Keratinocyte (primary cell): ENCODE results near the gene SRRD. TPM values are rescaled to one million over a fixed set of nuclear protein-coding genes. Genes with fewer than 3 reads are reported as not detected.

Source experiments
- DNase-seq: peaks from one replicate; pipeline ENCODE4 v3.0.0-alpha.2; 2011; ENCODE audit warnings: low read depth, missing footprints, low spot score
- FAIRE-seq: peaks from 2 replicates; lab custom pipeline; 2011; peaks lifted over from hg19 to GRCh38; lab: Jason Lieb, UNC
- H2AFZ ChIP-seq: 2 replicates; pipeline ENCODE4 v1.6.0; 2012; ENCODE audit warnings: low read length, control low read depth, inconsistent platforms; ENCODE audit not compliant: control insufficient read depth
- H3K27ac ChIP-seq: 2 replicates; pipeline ENCODE4 v1.5.1; 2011; ENCODE audit warnings: low read length; ENCODE audit not compliant: control insufficient read depth, insufficient read depth
- H3K27me3 ChIP-seq: 3 replicates; pipeline ENCODE4 v1.6.0; 2011; ENCODE audit warnings: low read length; ENCODE audit not compliant: control insufficient read depth, insufficient read depth; ENCODE audit errors: extremely low read depth
- H3K36me3 ChIP-seq, 2 experiments: 2 replicates in 1 of 2; 3 replicates in 1 of 2; pipeline ENCODE4 v1.5.1; 2011; ENCODE audit warnings: low read length in 2 of 2, mild to moderate bottlenecking in 1 of 2; ENCODE audit not compliant: control insufficient read depth in 2 of 2, insufficient read depth in 2 of 2; ENCODE audit errors: extremely low read depth in 1 of 2
- H3K4me1 ChIP-seq: 3 replicates; pipeline ENCODE4 v1.5.1; 2011; ENCODE audit warnings: low read length; ENCODE audit not compliant: control insufficient read depth, insufficient read depth; ENCODE audit errors: extremely low read depth
- H3K4me2 ChIP-seq: 3 replicates; pipeline ENCODE4 v1.6.0; 2011; ENCODE audit warnings: low read depth, low read length; ENCODE audit not compliant: control insufficient read depth, insufficient read depth; ENCODE audit errors: extremely low read depth
- H3K4me3 ChIP-seq, 3 experiments: fragments of 200-600 bp in 1 of 3; sonication (generic) in 1 of 3; 2 replicates in 2 of 3; 3 replicates in 1 of 3; pipeline ENCODE4 v1.5.1; 2011 to 2016; ENCODE audit warnings: low read length in 3 of 3, mild to moderate bottlenecking in 3 of 3, control low read depth in 2 of 3, inconsistent platforms in 1 of 3, low read depth in 1 of 3, mixed read lengths in 1 of 3, mixed run types in 1 of 3, moderate library complexity in 1 of 3; ENCODE audit not compliant: control insufficient read depth in 2 of 3, insufficient read depth in 2 of 3; ENCODE audit errors: extremely low read depth in 1 of 3
- H3K79me2 ChIP-seq: 2 replicates; pipeline ENCODE4 v1.6.0; 2012; ENCODE audit warnings: low read length; ENCODE audit not compliant: control insufficient read depth, insufficient read depth
- H3K9ac ChIP-seq: 3 replicates; pipeline ENCODE4 v1.6.0; 2011; ENCODE audit warnings: low read length; ENCODE audit not compliant: control insufficient read depth, insufficient read depth; ENCODE audit errors: extremely low read depth
- H3K9me1 ChIP-seq: 3 replicates; pipeline ENCODE4 v1.6.0; 2011; ENCODE audit warnings: low read length; ENCODE audit not compliant: control insufficient read depth, insufficient read depth; ENCODE audit errors: extremely low read depth
- H3K9me3 ChIP-seq: 2 replicates; pipeline ENCODE4 v1.5.1; 2012; ENCODE audit warnings: low read depth, low read length; ENCODE audit not compliant: control insufficient read depth
- H4K20me1 ChIP-seq: 3 replicates; pipeline ENCODE4 v1.6.0; 2011; ENCODE audit warnings: low read length; ENCODE audit not compliant: control insufficient read depth, insufficient read depth; ENCODE audit errors: extremely low read depth
- CTCF ChIP-seq, 3 experiments: IDR thresholded peaks in 1 of 3; conservative IDR thresholded peaks in 1 of 3; optimal IDR thresholded peaks in 1 of 3; 2 replicates in 2 of 3; 3 replicates in 1 of 3; pipeline versions ENCODE3 to v1.5.1; 2011; ENCODE audit warnings: low read length in 3 of 3, mild to moderate bottlenecking in 3 of 3, moderate library complexity in 2 of 3, control low read depth in 1 of 3, inconsistent platforms in 1 of 3; ENCODE audit not compliant: insufficient read depth in 2 of 3; ENCODE audit errors: extremely low read depth in 1 of 3
- EZH2 ChIP-seq: IDR thresholded peaks from one replicate; pipeline ENCODE4 v1.6.1; 2012; ENCODE audit warnings: inconsistent platforms, mild to moderate bottlenecking, low read length, moderate library complexity
- dilution Hi-C: fragments of 300-500 bp; cut with MboI; formaldehyde crosslinking; loops from one replicate; pipeline ENCODE4 v1.7.0; 2020; ENCODE audit warnings: low sequenced_read_pairs; ENCODE audit not compliant: extremely low pct_ligation_motif_present
- polyA plus RNA-seq, 5 experiments: library from polyadenylated mRNA; depleted of rRNA in 3 of 5; stranded (reverse) in 3 of 5; stranded (forward) in 1 of 5; unstranded in 1 of 5; fragments of >200 nt; gene quantifications; 1 replicate in 1 of 5; 2 replicates in 3 of 5; 3 replicates in 1 of 5; pipeline versions ENCODE4 v1.2.1 to v1.2.3, GENCODE V29; 2011 to 2012; ENCODE audit warnings: missing spikeins in 2 of 5, low read depth in 1 of 5, low replicate concordance in 1 of 5

Gene SRRD
- polyA plus RNA-seq, 1 donor (not counting 4 experiments of a cell fraction or from before 2014, with no cell fraction given): 45.0 TPM

- Histone ChIP-seq H3K4me2 (no peak overlapping the region), H3K9me3 (no peaks in the 10 kb centered on the region), H3K79me2 (no peaks in the 10 kb centered on the region), H3K27ac (no peak overlapping the region), H3K27me3 (no peaks in the 10 kb centered on the region), H3K36me3 (peaks cover 3 to 6% of the 10 kb centered on the region in 2 experiments), H3K9me1 (no peaks in the 10 kb centered on the region), H2AFZ (no peak overlapping the region), H3K4me3 (no peak overlapping the region), H4K20me1 (no peaks in the 10 kb centered on the region), H3K4me1 (no peaks in the 10 kb centered on the region), H3K9ac (no peak overlapping the region)
- dilution Hi-C loops: no loop called here
- FAIRE-seq: no peak
- TF ChIP-seq EZH2 (no peak), CTCF (optimal IDR thresholded peaks at IDR 0.05 in 1 of 3, IDR thresholded peaks at IDR 0.05 in 1 of 3, conservative IDR thresholded peaks at IDR 0.05 in 1 of 3; ENCODE audit: extremely low read depth in 1 of 3, insufficient read depth in 2 of 3, low read length in 3 of 3) (no peak)
- DNase-seq: no peak
Observed at GRCh38 chr22:26522592-26522991, 38.9 kb downstream of the SRRD start.

- Histone ChIP-seq H3K27ac (no peak overlapping the region), H3K9me3 (no peaks in the 10 kb centered on the region), H3K4me1 (no peaks in the 10 kb centered on the region), H3K4me3 (no peak overlapping the region), H3K9me1 (no peaks in the 10 kb centered on the region), H3K36me3 (peaks cover 4 to 15% of the 10 kb centered on the region in 2 experiments), H3K27me3 (no peaks in the 10 kb centered on the region), H3K79me2 (no peaks in the 10 kb centered on the region), H2AFZ (no peak overlapping the region), H4K20me1 (no peaks in the 10 kb centered on the region), H3K4me2 (no peak overlapping the region), H3K9ac (no peak overlapping the region)
- dilution Hi-C loops: no loop called here
- TF ChIP-seq CTCF (optimal IDR thresholded peaks at IDR 0.05 in 1 of 3, IDR thresholded peaks at IDR 0.05 in 1 of 3, conservative IDR thresholded peaks at IDR 0.05 in 1 of 3; ENCODE audit: extremely low read depth in 1 of 3, insufficient read depth in 2 of 3, low read length in 3 of 3) (no peak), EZH2 (no peak)
- FAIRE-seq (no peak), DNase-seq (no peak)
Observed at GRCh38 chr22:26524870-26525269, 41.2 kb downstream of the SRRD start.
